GM23248 (cell line): ENCODE data around the gene ASAH2B.

Source experiments
- EZH2 ChIP-seq: fragments of 200-600 bp; sonication (generic); IDR thresholded peaks from 2 replicates; pipeline ENCODE4 v1.6.1; 2018; ENCODE audit warnings: antibody characterized with exemption, mild to moderate bottlenecking; ENCODE audit not compliant: insufficient read depth, poor library complexity, severe bottlenecking
- EZH2phosphoT487 ChIP-seq: fragments of 200-600 bp; sonication (generic); IDR thresholded peaks from 2 replicates; pipeline ENCODE4 v1.6.1; 2018; ENCODE audit warnings: antibody characterized with exemption, moderate library complexity, mild to moderate bottlenecking, low read depth; ENCODE audit not compliant: insufficient read depth

GRCh38 chr10:50740293-50740648 lies 535 bp downstream of the ASAH2B start:
- TF ChIP-seq EZH2phosphoT487: no peak
- no peak for TF ChIP-seq EZH2
